HEK293T (cell line): ENCODE data around the gene MINDY2.
"Not testable (repeated sequence)": the region's sequence is repeated elsewhere in the genome, so short reads cannot be mapped to it uniquely, and the experiment has no call there.

Experiments
- CTCF ChIA-PET: fragments of 350-600 bp; formaldehyde crosslinking; extraction: SDS; loops from one replicate; lab custom pipeline; 2021; ENCODE audit warnings: antibody characterized with exemption, inconsistent platforms; lab: Yijun Ruan, JAX
- POLR2A ChIA-PET: fragments of 350-600 bp; formaldehyde crosslinking; extraction: SDS; loops from one replicate; lab custom pipeline; 2020; ENCODE audit warnings: antibody characterized with exemption, inconsistent platforms; lab: Yijun Ruan, JAX
- DNase-seq: peaks from one replicate; pipeline ENCODE4 v3.0.0; 2012; ENCODE audit warnings: mixed read lengths; ENCODE audit errors: extremely low spot score
- ARNT ChIP-seq: fragments of 450-650 bp; IDR thresholded peaks from 2 replicates; pipeline ENCODE4 v1.6.1; 2017; ENCODE audit warnings: mild to moderate bottlenecking
- BHLHE40 ChIP-seq: fragments of 450-650 bp; IDR thresholded peaks from 2 replicates; pipeline ENCODE4 v1.6.1; 2016; ENCODE audit warnings: mild to moderate bottlenecking, moderate library complexity, borderline replicate concordance
- CTBP1 ChIP-seq: fragments of 450-650 bp; IDR thresholded peaks from 2 replicates; pipeline ENCODE4 v1.6.1; 2016; ENCODE audit warnings: borderline replicate concordance
- ELF4 ChIP-seq: fragments of 450-650 bp; IDR thresholded peaks from 2 replicates; pipeline ENCODE4 v1.6.1; 2017; ENCODE audit warnings: antibody characterized with exemption
- FOXA1 ChIP-seq: fragments of 450-650 bp; IDR thresholded peaks from 2 replicates; pipeline ENCODE4 v1.6.1; 2016; ENCODE audit warnings: mild to moderate bottlenecking
- FOXK2 ChIP-seq: fragments of 450-650 bp; IDR thresholded peaks from 2 replicates; pipeline ENCODE4 v1.6.1; 2016; ENCODE audit warnings: mild to moderate bottlenecking
- FOXM1 ChIP-seq: fragments of 450-650 bp; IDR thresholded peaks from 2 replicates; pipeline ENCODE4 v1.6.1; 2017; ENCODE audit warnings: mild to moderate bottlenecking, borderline replicate concordance
- HDGF ChIP-seq: fragments of 450-650 bp; IDR thresholded peaks from 2 replicates; pipeline ENCODE4 v1.6.1; 2017; ENCODE audit warnings: antibody characterized with exemption, borderline replicate concordance
- L3MBTL2 ChIP-seq: fragments of 450-650 bp; conservative IDR thresholded peaks from 2 replicates; pipeline ENCODE4 v1.6.1; 2016; ENCODE audit warnings: mild to moderate bottlenecking
- LEF1 ChIP-seq: fragments of 450-650 bp; IDR thresholded peaks from 2 replicates; pipeline ENCODE4 v1.6.1; 2017; ENCODE audit warnings: mild to moderate bottlenecking, borderline replicate concordance
- NFRKB ChIP-seq: fragments of 450-650 bp; IDR thresholded peaks from 2 replicates; pipeline ENCODE4 v1.6.1; 2016; ENCODE audit warnings: mild to moderate bottlenecking, moderate library complexity
- SP1 ChIP-seq: fragments of 450-650 bp; IDR thresholded peaks from 2 replicates; pipeline ENCODE4 v1.6.1; 2017
- SUZ12 ChIP-seq: fragments of 450-650 bp; IDR thresholded peaks from 2 replicates; pipeline ENCODE4 v1.6.1; 2016; ENCODE audit warnings: mild to moderate bottlenecking
- TARDBP ChIP-seq: fragments of 450-650 bp; IDR thresholded peaks from 2 replicates; pipeline ENCODE4 v1.6.1; 2016
- ZNF384 ChIP-seq: fragments of 450-650 bp; IDR thresholded peaks from 2 replicates; pipeline ENCODE4 v1.6.1; 2016
- TF ChIP-seq, protein P1 (sequence below): fragments of 450-650 bp; IDR thresholded peaks from 2 replicates; pipeline ENCODE4 v1.6.1; 2016

The MINDY2 gene

DNA sequence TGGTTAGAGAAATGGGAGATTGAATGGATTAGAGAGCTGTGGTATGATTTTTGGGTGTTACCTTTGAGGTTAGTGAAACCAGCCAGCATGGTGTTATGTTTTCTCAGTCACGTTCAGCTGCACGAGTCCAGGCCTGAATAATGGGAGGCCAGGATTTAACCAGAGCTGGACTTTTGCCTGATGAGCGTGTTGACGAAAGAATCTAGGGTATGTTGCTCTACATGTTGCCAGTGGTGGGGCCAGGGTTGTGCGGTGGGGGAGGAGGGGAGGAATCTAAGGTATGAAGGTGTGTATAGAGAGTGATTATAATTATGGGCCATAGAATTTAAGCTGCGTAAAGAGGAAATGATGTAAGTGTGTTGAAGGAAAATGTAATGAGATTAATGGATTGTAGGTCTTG, 22.8 kb downstream of the MINDY2 start:
- TF ChIP-seq FOXM1 (no peak), ARNT (no peak), TARDBP (no peak), HDGF (no peak), NFRKB (no peak), LEF1 (no peak), SUZ12 (no peak), L3MBTL2 (no peak), BHLHE40 (no peak)
- ChIA-PET POLR2A (no interaction called here), CTCF (no interaction called here)
- DNase-seq, result no peak

DNA sequence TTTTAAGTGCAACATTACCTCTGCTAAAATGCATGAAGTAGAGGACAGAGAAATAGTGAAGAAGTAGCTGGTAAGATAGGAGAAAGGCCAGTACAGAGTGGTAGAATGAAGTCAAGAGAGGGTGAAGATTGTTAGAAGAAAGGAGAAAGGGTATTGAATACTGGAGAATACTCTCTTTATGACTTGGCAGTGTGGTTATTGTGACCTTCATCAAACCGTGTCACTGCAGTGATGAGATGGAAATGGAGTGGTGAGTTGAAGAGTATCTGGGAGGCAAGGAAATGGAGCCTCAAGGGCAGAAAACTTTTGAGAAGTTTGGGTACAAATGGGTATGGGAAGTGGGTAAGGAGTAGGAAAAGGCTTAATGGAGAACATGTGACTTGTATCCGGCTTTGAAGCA, 24.7 kb downstream of the MINDY2 start:
- ChIA-PET CTCF (no interaction called here), POLR2A (no interaction called here)
- no peak for DNase-seq
- no peak for TF ChIP-seq FOXA1
- TF ChIP-seq LEF1, result no peak
- TF ChIP-seq ARNT, result no peak
- no peak for TF ChIP-seq CTBP1
- TF ChIP-seq BHLHE40, result no peak
- TF ChIP-seq SP1, result no peak
- no peak for TF ChIP-seq NFRKB
- no peak for TF ChIP-seq TARDBP
- TF ChIP-seq, protein P1, sequence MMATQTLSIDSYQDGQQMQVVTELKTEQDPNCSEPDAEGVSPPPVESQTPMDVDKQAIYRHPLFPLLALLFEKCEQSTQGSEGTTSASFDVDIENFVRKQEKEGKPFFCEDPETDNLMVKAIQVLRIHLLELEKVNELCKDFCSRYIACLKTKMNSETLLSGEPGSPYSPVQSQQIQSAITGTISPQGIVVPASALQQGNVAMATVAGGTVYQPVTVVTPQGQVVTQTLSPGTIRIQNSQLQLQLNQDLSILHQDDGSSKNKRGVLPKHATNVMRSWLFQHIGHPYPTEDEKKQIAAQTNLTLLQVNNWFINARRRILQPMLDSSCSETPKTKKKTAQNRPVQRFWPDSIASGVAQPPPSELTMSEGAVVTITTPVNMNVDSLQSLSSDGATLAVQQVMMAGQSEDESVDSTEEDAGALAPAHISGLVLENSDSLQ, result no peak
- no peak for TF ChIP-seq SUZ12
- TF ChIP-seq FOXK2, result no peak
- TF ChIP-seq L3MBTL2, result no peak
- TF ChIP-seq FOXM1, result no peak

DNA sequence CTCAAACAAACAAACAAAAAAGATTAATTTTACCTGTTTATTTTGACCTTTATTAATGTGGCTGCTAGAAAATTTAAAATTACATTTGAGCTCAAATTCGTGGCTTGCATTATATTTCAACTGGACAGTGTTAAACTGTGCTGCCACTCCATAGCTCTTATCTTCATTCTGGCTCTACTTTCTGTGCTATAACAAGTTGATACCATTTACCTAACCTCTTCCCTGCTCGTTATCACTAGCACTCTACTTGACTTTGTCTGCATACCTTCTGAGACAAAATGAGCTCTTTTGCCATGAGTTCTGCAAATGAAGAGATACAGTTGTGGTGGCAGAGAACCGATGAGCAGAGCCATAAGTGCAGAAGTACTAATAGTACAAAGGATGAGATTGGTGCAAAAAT, 26.4 kb downstream of the MINDY2 start:
- TF ChIP-seq SUZ12 (no peak), ZNF384 (no peak), NFRKB (no peak), SP1 (no peak), FOXM1 (no peak), ELF4 (no peak)
- ChIA-PET CTCF (interaction anchor here (0.6 to 0.7 kb wide), 3 partner anchors 27 to 731 kb away, joined by 3 read pairs; partner anchors contain the start of gene MINDY2), POLR2A (interaction anchor here (0.6 to 1.0 kb wide), 2 partner anchors 27 to 139 kb away, joined by 3 read pairs; no protein-coding TSS in a partner anchor)
- DNase-seq, result no peak

DNA sequence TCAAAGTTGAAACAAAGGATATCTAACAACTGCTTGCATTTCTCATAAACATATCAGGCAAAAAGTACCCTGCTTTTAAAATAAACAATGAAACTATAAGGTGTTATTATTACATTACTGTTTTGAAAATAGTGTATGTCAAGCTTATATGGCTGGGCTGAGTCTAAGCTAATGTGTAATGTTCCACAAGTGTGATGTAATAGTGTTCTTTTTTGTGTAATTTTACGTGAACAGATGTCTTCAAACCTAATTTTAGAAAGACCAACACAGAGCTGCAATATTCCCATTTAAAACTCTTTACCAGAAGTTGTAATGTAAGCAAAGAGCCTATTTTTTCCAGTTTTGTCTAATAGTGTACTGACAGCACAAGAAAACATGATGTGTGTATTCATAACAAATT, 34.0 kb downstream of the MINDY2 start:
- no peak for DNase-seq
- ChIA-PET CTCF (no interaction called here), POLR2A (interaction anchor here (0.7 kb wide), 1 partner anchor 34 kb away, joined by 3 read pairs; the partner anchor contains the start of gene MINDY2)
- no peak for TF ChIP-seq BHLHE40
- no peak for TF ChIP-seq L3MBTL2
- no peak for TF ChIP-seq FOXA1
- TF ChIP-seq ZNF384, result no peak
- TF ChIP-seq ELF4, result no peak
- no peak for TF ChIP-seq FOXK2
- no peak for TF ChIP-seq NFRKB

DNA sequence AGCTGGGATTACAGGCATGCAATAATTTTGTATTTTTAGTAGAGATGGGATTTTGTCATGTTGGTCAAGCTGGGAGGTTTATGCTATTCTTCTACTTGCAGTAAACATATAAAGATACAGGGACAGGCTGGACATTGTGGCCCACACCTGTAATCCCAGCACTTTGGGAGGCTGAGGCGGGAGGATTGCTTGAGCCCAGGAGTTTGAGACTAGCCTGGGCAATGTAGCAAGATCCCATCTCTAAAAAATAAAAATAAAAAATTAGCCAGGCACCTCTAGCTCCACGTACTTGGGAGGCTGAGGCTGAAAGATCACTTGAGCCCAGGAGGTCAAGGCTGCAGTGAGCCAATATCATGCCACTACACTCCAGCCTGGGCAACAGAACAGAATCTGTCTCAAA, 52.2 kb downstream of the MINDY2 start:
- CTCF ChIA-PET, result interaction anchor here (0.7 kb wide), 1 partner anchor 418 kb away, joined by 6 read pairs; no protein-coding TSS in a partner anchor
- POLR2A ChIA-PET, DNase-seq: not testable (repeated sequence)

DNA sequence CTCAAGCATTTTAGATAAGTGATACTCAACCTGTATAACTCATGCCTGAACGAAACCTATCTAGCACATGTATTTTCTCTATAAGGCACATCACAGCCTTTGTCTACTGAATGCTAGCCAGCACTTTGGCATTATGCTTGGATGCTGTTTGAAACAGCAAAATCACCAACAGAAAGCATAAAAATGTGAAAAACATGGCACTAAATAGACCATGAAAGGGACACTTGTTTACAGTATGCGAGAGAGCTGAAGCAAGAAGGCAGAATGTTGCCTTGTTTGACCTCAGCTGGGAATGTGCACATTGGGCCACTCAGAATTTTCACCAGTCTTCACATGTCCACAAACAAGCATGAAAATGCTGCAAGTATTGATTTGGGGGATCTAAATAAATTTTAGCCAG, 59.5 kb downstream of the MINDY2 start:
- no peak for DNase-seq
- ChIA-PET POLR2A (no interaction called here), CTCF (no interaction called here)
- TF ChIP-seq BHLHE40, result no peak
- TF ChIP-seq NFRKB, result no peak
- TF ChIP-seq FOXM1, result no peak
- no peak for TF ChIP-seq ELF4
- TF ChIP-seq FOXK2, result no peak
- no peak for TF ChIP-seq ARNT
- TF ChIP-seq, protein P1, result no peak
- TF ChIP-seq LEF1, result no peak
- no peak for TF ChIP-seq L3MBTL2
- TF ChIP-seq CTBP1, result no peak
- TF ChIP-seq SUZ12, result no peak
- TF ChIP-seq SP1, result no peak

DNA sequence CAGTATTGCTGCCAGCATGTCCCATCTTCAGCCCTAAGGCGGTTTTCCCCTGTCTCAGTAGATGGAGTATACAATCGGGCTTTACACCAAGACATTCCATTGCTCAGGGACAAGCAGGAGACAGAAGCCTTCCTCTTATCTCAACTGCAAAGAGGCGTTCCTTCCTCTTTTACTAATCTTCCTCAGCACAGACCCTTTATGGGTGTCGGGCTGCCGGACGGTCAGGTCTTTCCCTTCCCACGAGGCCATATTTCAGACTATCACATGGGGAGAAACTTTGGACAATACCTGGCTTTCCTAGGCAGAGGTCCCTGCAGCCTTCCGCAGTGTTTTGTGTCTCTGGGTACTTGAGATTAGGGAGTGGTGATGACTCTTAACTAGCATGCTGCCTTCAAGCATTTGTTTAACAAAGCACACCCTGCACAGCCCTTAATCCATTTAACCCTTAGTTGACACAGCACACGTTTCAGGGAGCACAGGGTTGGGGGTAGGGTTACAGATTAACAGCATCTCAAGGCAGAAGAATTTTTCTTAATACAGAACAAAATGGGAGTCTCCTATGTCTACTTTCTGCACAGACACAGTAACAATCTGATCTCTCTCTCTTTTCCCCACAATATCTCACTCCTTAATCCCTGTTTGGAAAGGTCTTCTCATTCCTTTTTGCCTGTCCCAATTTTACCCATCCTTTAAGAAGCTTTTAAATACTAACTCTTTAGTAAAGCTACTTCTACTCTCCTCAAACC, 62.8 kb downstream of the MINDY2 start:
- POLR2A ChIA-PET, DNase-seq, CTCF ChIA-PET: not testable (repeated sequence)
